K562 (cell line): ENCODE results near the gene IFITM2. TPM values are rescaled to one million over a fixed set of nuclear protein-coding genes. Genes with fewer than 3 reads are reported as not detected.

Source experiments
- ARNT ChIP-seq, 2 experiments: fragments of 450-650 bp; IDR thresholded peaks; 2 replicates each; pipeline ENCODE4 v1.6.1; 2016; ENCODE audit warnings: mild to moderate bottlenecking in 1 of 2
- ATF7 ChIP-seq: fragments of 450-650 bp; IDR thresholded peaks from 2 replicates; pipeline ENCODE4 v1.7.1; 2014; ENCODE audit warnings: mild to moderate bottlenecking, moderate library complexity
- ERF ChIP-seq: fragments of 450-650 bp; formaldehyde crosslinking; IDR thresholded peaks from 2 replicates; pipeline ENCODE4 v1.4.0; 2020; ENCODE audit warnings: mild to moderate bottlenecking, mixed read lengths
- FIP1L1 ChIP-seq: fragments of 200-400 bp; formaldehyde crosslinking; IDR thresholded peaks from 2 replicates; pipeline ENCODE4 v1.6.1; 2018; ENCODE audit warnings: mild to moderate bottlenecking, low read depth, low read length; ENCODE audit not compliant: poor library complexity, severe bottlenecking
- FOS ChIP-seq: IDR thresholded peaks from 3 replicates; pipeline ENCODE4 v1.6.1; 2011; ENCODE audit not compliant: insufficient read length; ENCODE audit errors: extremely low read depth
- HDAC1 ChIP-seq, 2 experiments: fragments of 450-650 bp; IDR thresholded peaks; 2 replicates each; pipeline ENCODE4 v1.6.1; 2016 to 2017; ENCODE audit warnings: inconsistent platforms in 1 of 2, mild to moderate bottlenecking in 1 of 2, moderate library complexity in 1 of 2
- MCM2 ChIP-seq: fragments of 450-650 bp; IDR thresholded peaks from 2 replicates; pipeline ENCODE4 v1.6.1; 2017; ENCODE audit warnings: low read depth, mild to moderate bottlenecking
- ZNF766 ChIP-seq: fragments of 200-800 bp; sonication (Bioruptor generic); conservative IDR thresholded peaks from 2 replicates; pipeline ENCODE4 v1.6.1; 2016; ENCODE audit warnings: missing genetic modification characterization, missing compliant biosample characterization
- polyA plus RNA-seq, 8 experiments: library from polyadenylated mRNA; depleted of rRNA in 4 of 8; stranded (reverse) in 5 of 8; unstranded in 3 of 8; fragments of >200 nt; fragmentation: Nextera tagmentation in 2 of 8; fragmentation: Illumina TruSeq in 1 of 8; extraction: Ambion mirVana in 2 of 8; extraction: Trizol in 1 of 8; gene quantifications; 2 replicates each; pipeline versions ENCODE4 v1.2.1 to v1.2.3, GENCODE V29; 2011 to 2014; ENCODE audit warnings: inconsistent platforms in 1 of 8, missing spikeins in 1 of 8
- total RNA-seq, 7 experiments: library from RNA; depleted of rRNA in 6 of 7; stranded (reverse); fragments of >200 nt in 6 of 7; fragmentation: Illumina TruSeq in 2 of 7; extraction: Trizol in 2 of 7; gene quantifications; 2 replicates each; pipeline versions ENCODE4 v1.2.1 to v1.2.3, GENCODE V29; 2011 to 2021; ENCODE audit warnings: low replicate concordance in 1 of 7
- TF ChIP-seq, protein P1 (sequence below): sonication (generic); formaldehyde crosslinking; IDR thresholded peaks from 2 replicates; pipeline ENCODE4 v1.8.1; 2023; ENCODE audit warnings: mild to moderate bottlenecking, missing genetic modification reagents
- TF ChIP-seq, protein P2 (sequence below): fragments of 250-450 bp; sonication (Bioruptor Pico); IDR thresholded peaks from 2 replicates; pipeline ENCODE4 v1.4.0; 2020
- TF ChIP-seq, protein P3 (sequence below): sonication (generic); formaldehyde crosslinking; IDR thresholded peaks from 2 replicates; pipeline ENCODE4 v1.8.1; 2023; ENCODE audit warnings: mild to moderate bottlenecking, missing genetic modification reagents
- TF ChIP-seq, protein P4 (sequence below): fragments of 250-450 bp; sonication (Bioruptor Pico); IDR thresholded peaks from 2 replicates; pipeline ENCODE4 v1.4.0; 2020; ENCODE audit warnings: mild to moderate bottlenecking, moderate library complexity
- TF ChIP-seq, protein P5 (sequence below): fragments of 450-650 bp; IDR thresholded peaks from 2 replicates; pipeline ENCODE4 v1.6.1; 2017; ENCODE audit warnings: antibody characterized with exemption, mild to moderate bottlenecking

IFITM2 gene
- total and polyA plus RNA-seq, 9 of the 15 experiments (the other 6 are each of a cell fraction or from before 2014, with no cell fraction given), result 52.8 to 4,872 (median 356) TPM

DNA sequence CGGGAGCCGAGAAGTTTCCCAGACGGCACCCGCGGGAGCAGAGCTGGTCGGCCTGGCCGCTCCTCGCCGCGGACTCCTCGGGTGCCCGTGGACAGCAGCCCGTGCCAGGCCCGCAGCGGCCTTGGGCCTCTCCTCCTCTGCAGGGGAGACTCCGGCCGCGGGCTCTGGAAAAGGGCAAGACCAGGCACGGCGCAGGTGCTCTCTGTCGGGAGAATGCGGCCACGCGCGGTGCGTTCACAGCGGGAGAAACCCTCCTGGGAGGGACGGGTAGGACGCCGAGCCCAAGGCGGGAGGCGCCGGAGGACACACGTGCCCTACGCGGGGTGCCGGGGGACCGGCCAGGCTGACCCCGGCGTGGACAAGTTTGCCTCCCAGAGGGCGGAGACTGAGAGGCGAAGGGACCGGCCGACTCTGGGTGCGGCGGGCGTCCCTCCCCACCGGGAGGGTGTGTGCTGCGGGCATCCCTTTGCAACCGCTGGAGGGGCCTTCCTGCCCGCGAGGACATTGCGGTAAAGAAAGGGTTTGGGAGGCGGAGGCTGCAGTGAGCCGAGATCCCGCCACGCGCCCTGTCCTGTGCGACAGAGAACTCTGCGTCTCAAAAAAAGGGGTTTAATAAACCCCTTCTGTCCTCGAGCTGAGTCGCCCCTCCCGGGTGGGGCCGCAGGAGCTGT, 8.6 kb downstream of the IFITM2 start (continued):
- TF ChIP-seq, protein P1, sequence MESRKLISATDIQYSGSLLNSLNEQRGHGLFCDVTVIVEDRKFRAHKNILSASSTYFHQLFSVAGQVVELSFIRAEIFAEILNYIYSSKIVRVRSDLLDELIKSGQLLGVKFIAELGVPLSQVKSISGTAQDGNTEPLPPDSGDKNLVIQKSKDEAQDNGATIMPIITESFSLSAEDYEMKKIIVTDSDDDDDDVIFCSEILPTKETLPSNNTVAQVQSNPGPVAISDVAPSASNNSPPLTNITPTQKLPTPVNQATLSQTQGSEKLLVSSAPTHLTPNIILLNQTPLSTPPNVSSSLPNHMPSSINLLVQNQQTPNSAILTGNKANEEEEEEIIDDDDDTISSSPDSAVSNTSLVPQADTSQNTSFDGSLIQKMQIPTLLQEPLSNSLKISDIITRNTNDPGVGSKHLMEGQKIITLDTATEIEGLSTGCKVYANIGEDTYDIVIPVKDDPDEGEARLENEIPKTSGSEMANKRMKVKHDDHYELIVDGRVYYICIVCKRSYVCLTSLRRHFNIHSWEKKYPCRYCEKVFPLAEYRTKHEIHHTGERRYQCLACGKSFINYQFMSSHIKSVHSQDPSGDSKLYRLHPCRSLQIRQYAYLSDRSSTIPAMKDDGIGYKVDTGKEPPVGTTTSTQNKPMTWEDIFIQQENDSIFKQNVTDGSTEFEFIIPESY (CRISPR knock-in tag), result peak; percentile 66; the same call in 1 of the 2 replicates
- TF ChIP-seq FOS (no peak), ERF (CRISPR knock-in tag) (0 out of 2 replicates have a peak, but pooled peaks have one; percentile 22), ARNT (IDR thresholded peaks at IDR 0.05) (no peak), ATF7 (0 out of 2 replicates have a peak, but pooled peaks have one; percentile 12), ZNF766 (peak; percentile 20; the same call in 1 of the 2 replicates), MCM2 (no peak), FIP1L1 (peak; percentile 86), HDAC1 (IDR thresholded peaks at IDR 0.05) (peak in 1 of 2 experiments; percentile 57; a peak in 1 of 4 replicates)
- TF ChIP-seq, protein P2, sequence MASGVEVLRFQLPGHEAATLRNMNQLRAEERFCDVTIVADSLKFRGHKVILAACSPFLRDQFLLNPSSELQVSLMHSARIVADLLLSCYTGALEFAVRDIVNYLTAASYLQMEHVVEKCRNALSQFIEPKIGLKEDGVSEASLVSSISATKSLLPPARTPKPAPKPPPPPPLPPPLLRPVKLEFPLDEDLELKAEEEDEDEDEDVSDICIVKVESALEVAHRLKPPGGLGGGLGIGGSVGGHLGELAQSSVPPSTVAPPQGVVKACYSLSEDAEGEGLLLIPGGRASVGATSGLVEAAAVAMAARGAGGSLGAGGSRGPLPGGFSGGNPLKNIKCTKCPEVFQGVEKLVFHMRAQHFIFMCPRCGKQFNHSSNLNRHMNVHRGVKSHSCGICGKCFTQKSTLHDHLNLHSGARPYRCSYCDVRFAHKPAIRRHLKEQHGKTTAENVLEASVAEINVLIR (CRISPR knock-in tag), result no peak
- TF ChIP-seq, protein P3, sequence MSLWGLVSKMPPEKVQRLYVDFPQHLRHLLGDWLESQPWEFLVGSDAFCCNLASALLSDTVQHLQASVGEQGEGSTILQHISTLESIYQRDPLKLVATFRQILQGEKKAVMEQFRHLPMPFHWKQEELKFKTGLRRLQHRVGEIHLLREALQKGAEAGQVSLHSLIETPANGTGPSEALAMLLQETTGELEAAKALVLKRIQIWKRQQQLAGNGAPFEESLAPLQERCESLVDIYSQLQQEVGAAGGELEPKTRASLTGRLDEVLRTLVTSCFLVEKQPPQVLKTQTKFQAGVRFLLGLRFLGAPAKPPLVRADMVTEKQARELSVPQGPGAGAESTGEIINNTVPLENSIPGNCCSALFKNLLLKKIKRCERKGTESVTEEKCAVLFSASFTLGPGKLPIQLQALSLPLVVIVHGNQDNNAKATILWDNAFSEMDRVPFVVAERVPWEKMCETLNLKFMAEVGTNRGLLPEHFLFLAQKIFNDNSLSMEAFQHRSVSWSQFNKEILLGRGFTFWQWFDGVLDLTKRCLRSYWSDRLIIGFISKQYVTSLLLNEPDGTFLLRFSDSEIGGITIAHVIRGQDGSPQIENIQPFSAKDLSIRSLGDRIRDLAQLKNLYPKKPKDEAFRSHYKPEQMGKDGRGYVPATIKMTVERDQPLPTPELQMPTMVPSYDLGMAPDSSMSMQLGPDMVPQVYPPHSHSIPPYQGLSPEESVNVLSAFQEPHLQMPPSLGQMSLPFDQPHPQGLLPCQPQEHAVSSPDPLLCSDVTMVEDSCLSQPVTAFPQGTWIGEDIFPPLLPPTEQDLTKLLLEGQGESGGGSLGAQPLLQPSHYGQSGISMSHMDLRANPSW (CRISPR knock-in tag), result no peak
- TF ChIP-seq, protein P4, sequence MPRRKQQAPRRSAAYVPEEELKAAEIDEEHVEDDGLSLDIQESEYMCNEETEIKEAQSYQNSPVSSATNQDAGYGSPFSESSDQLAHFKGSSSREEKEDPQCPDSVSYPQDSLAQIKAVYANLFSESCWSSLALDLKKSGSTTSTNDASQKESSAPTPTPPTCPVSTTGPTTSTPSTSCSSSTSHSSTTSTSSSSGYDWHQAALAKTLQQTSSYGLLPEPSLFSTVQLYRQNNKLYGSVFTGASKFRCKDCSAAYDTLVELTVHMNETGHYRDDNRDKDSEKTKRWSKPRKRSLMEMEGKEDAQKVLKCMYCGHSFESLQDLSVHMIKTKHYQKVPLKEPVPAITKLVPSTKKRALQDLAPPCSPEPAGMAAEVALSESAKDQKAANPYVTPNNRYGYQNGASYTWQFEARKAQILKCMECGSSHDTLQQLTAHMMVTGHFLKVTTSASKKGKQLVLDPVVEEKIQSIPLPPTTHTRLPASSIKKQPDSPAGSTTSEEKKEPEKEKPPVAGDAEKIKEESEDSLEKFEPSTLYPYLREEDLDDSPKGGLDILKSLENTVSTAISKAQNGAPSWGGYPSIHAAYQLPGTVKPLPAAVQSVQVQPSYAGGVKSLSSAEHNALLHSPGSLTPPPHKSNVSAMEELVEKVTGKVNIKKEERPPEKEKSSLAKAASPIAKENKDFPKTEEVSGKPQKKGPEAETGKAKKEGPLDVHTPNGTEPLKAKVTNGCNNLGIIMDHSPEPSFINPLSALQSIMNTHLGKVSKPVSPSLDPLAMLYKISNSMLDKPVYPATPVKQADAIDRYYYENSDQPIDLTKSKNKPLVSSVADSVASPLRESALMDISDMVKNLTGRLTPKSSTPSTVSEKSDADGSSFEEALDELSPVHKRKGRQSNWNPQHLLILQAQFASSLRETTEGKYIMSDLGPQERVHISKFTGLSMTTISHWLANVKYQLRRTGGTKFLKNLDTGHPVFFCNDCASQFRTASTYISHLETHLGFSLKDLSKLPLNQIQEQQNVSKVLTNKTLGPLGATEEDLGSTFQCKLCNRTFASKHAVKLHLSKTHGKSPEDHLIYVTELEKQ (CRISPR knock-in tag), result no peak
- TF ChIP-seq, protein P5, sequence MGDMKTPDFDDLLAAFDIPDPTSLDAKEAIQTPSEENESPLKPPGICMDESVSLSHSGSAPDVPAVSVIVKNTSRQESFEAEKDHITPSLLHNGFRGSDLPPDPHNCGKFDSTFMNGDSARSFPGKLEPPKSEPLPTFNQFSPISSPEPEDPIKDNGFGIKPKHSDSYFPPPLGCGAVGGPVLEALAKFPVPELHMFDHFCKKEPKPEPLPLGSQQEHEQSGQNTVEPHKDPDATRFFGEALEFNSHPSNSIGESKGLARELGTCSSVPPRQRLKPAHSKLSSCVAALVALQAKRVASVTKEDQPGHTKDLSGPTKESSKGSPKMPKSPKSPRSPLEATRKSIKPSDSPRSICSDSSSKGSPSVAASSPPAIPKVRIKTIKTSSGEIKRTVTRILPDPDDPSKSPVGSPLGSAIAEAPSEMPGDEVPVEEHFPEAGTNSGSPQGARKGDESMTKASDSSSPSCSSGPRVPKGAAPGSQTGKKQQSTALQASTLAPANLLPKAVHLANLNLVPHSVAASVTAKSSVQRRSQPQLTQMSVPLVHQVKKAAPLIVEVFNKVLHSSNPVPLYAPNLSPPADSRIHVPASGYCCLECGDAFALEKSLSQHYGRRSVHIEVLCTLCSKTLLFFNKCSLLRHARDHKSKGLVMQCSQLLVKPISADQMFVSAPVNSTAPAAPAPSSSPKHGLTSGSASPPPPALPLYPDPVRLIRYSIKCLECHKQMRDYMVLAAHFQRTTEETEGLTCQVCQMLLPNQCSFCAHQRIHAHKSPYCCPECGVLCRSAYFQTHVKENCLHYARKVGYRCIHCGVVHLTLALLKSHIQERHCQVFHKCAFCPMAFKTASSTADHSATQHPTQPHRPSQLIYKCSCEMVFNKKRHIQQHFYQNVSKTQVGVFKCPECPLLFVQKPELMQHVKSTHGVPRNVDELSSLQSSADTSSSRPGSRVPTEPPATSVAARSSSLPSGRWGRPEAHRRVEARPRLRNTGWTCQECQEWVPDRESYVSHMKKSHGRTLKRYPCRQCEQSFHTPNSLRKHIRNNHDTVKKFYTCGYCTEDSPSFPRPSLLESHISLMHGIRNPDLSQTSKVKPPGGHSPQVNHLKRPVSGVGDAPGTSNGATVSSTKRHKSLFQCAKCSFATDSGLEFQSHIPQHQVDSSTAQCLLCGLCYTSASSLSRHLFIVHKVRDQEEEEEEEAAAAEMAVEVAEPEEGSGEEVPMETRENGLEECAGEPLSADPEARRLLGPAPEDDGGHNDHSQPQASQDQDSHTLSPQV, result peak; percentile 95
